HS-5 (cell line): Measurements from ENCODE around the gene DGKZ.

Experiments
- DNase-seq: peaks from one replicate; pipeline ENCODE4 v3.0.0-alpha.2; 2012; ENCODE audit warnings: low read depth

The DGKZ gene

DNA sequence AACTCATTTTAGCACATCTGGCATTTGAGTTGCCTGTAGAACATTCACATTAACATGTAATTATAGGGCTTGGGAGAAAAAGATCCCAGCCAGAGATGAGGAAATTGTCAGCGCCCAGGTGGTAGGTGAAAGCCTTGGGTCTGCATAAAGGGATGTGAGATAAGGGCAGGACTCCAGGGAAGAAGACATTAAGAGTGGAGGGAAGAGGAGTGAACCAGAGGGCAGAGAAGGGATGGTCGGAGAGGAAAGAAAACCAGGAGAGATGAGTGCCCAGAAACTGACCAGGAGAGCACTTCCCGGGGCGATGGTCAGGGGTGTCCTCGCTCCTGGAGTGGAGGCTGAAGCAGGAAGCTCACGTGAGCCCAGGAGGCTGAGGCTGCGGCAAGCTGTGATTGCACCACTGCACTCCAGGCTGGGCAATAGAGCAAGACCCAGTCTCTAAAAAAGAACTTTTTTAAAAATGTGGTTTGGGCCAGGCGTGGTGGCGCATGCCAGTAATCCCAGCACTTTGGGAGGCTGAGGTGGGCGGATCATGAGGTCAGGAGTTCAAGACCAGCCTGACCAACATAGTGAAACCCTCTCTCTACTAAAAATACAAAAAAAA, 20.3 kb upstream of the DGKZ start:
- DNase-seq = no peak

DNA sequence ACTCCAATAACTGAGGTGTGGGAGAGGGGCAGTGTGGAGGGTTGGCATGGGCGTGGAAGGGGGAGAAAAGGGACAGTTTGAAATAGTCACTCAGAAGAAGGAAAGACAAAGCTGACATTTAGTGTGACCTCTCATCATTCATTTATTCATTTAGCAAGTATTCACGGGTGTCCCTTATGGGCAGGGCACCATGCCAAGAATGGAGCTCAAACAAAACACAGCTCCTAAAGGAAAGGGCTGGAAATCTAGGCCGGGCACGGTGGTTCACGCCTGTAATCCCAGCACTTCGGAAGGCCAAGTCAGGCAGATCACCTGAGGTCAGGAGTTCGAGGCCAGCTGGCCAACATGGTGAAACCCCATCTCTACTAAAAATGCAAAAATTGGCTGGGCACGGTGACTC, 19.4 kb upstream of the DGKZ start:
- no peak for DNase-seq

DNA sequence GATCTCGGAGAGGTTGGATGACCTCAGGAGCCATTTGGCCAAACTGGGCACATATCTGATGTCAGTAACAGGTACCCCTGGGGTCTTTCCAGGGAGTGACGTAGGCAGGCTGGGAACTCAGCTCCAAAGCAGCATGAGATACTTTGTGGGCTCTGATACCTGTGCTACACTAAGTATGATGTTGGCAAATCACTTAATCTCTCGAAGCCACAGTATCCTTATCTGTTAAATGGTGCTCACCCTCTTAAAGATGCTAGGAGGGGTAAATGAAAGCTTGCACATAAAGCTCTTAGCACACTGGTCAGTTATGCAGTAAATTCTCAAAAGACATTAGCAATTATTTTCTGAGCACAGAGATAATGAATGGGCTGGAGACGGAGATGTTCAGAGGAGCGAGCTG, 17.1 kb upstream of the DGKZ start:
- DNase-seq = no peak

DNA sequence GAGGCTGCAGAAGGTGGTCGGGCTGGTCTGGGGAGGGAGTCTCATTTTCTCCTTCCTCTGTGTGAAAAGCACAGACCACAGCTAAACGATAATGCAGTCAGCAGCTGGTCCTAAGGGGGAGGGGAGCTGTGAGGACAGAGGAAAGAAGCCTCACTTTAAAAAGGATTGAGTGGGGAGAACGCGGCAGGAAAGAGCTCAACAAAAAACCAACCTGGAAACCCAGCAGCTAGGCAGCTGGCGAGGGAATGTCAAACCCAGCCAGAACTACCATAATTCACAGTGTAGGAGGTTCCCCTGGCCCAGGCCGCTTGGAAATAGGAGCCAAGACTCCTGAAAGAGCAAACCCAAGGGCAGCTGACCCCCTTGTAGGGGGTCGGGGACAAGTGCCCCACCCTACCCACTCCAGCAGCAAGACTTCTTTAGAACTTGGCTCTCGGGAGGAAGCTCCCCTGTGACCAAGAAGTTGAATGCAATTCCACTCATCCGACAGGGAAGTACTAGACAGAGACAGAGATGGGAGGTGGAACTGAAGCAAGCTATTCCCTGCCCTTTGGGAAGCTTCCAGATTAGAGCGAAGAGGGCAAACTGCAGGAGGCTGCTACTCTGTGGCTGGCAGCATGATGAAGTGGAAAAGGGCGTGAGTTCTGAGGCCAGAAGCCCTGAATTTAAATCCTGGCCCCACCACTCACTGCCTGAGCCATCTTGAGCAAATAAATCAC, 16.5 kb upstream of the DGKZ start:
- DNase-seq = no peak

DNA sequence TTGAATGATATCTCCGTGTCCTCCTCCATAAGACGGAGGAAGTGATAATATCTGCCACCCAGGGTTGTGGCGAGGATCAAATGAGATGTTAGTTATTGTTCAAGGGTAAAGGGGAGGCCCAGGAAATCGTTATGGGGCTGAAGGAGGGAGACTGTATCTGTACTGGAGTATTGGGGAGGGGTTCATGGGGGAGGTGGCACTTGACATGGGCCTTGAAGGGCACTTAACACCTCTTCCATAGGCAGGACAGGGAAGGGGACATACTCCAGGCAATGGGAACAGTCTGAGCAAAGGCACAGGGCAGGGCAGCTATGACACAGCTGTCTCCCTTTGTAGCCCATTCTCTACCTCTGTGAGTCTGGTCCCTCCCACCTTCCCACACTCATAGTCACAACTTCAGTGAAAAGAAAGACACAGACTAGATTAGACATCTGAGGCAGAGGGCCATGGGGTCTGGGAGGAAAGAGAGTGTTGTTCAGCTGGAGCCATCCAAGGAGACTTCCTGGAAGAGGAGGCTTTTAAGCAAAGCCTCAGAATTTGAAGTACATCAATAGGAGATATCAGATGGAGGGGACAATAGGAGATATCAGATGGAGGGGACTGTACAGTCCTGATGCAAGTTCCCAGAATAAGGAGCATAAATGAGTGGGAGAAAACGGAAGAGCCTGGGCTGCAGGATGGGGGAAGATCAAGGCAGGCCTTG, 15.8 kb upstream of the DGKZ start:
- DNase-seq = no peak

DNA sequence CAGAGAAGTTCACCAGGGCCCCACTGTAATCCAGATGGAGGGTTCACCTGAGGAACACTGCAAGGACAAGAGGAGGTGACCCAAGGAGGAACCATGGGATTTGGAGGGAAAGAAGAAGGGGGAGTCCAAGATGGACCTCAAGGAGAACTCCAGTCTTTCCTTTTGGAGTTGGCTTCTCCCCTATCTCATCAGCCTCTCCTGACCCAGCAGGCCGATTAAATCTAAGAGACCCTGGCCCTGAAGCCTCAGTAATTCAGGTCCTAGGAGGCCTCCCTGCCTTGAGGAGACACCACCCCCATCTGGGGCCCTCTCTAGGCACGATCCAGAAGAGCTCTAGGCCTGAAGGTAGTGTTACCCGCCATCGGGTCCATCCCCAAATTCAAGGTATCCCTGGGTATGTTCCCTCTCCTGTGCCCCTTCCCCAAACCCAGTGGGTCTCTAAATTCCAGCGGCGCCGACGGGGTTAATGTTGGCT, 15.1 kb upstream of the DGKZ start:
- DNase-seq = no peak

DNA sequence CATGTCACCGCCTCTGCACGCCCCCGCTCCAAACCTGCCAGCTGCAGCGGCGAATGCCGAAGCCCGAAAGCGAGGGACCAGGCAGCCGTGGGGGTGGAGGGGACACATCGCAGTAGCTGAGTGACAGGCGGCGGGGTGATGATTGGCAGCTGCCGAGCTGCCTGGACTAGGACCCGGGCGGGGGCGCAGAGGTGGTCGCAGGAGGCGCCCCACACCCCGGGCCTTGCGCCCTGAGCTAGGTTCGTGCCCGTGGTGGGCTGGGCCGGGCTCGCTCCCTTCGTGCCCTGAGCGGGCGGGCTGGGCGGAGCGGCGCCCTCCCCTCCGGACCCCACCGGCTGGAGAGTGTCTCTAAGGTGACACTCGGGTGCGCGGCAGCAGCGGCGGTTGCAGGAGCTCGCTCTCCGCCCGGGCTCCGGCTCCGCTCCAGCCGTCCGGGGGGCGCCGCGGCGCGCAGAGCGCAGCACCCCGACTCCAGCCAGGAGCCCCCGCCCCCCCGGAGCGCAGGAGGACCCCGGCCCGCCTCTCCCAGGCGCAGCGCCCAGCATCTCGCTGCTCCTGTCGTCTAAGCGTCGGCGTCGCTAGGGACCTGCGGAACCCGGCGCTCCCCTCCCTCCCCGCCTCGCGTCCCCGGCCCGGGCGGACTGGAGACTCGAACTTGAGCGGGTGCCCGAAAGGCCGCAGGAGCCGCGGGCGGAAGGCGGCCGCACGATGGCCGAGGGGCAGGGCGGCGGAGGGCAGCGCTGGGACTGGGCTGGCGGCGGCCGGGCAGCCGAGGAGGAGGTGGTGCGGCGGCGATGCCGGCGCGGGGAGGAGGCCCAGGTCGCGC, 14.5 kb upstream of the DGKZ start:
- DNase-seq = no peak

DNA sequence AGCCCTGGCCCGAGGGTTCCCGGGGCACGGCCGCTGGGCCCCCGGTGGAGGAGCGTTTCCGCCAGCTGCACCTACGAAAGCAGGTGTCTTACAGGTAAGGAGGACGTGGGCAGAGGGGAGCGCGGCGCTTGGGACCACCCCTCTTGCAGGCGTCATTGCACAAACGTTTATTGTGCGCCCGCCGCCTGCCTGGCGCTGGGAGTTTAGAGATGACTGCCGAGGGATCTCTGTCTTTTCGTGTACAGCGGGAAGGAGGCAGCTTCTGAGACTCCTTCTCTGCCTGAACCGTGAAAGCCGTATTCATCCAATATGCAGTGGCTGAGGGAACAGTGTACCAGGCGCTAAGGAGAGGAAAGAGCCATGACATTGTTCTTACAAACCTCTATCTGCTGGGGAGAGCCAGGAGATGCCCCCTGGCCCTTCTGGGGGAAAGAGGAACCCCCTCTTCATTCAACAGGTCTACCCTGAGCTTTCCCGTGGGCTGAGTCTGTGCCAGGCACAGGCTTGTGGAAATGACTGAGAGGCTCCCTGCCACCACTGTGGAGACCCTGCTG, 13.8 kb upstream of the DGKZ start:
- DNase-seq = no peak

DNA sequence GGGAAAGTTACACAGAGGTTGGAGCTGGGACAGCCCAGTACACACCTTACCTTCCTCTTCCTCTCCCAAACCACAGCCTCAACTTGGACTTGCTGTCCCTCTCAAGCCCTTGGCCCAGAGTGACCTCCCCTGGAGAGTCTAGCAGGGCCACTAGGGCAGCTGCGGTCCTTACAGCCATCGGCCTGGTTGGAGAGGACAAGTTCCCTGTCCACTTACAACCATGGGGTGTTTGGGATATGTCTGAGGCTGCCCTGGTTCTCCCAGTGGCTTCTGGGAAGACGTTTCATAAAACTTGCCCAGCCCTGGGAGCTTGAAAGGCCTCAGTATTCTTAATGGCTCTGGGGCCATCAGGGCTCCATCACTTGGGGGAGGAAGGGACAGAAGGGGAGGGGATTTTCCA, 13.1 kb upstream of the DGKZ start:
- no peak for DNase-seq

DNA sequence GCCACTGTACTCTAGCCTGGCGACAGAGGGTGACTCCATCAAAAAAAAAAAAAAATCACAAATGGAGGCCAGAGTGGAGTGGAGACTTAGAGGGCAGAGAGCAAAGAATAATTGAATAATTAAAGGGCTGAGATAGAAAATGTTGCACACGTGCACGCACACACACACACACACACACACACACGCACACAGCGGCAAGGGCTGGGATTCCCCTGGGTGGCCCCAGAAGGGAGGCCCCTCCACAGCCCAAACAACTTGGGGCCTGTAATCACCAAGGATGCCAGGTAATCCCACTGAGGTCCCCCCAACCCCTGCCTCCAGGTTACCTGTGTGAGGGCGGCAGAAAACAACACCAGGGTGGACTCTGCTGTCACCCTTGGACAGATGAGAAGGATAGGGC, 12.0 kb upstream of the DGKZ start:
- no peak for DNase-seq

DNA sequence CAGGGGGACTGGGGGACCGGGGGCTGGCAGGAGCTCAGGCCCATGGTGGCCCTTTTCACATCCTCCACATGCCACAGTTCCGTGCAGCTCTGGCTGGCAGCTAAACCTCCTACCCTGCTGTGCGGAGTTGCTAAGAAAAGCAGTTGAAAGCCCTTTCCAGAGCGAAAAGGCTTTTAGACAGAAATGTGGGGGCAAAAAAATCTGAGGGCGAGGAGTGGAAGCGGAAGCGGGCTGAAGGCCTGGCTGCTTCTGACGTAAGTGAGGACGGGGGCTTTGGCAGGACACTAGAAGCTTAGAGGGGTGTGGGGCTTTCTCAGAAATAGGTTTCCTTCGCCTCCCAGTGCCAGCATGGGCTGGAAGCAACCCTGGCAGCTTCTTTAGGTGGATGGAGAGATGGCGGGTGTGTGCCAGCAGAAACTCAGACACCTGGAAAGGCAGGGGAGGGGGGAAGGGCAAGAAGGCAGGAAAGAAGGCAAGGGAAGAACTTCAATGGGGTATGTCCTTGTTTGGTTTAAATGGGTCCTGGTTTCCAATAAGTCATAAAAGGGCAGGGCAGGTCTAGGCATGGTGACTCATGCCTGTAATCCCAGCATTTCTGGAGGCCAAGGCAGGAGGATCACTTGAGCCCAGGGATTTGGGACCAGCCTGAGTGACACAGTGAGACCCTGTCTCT, 11.2 kb upstream of the DGKZ start:
- DNase-seq = no peak

DNA sequence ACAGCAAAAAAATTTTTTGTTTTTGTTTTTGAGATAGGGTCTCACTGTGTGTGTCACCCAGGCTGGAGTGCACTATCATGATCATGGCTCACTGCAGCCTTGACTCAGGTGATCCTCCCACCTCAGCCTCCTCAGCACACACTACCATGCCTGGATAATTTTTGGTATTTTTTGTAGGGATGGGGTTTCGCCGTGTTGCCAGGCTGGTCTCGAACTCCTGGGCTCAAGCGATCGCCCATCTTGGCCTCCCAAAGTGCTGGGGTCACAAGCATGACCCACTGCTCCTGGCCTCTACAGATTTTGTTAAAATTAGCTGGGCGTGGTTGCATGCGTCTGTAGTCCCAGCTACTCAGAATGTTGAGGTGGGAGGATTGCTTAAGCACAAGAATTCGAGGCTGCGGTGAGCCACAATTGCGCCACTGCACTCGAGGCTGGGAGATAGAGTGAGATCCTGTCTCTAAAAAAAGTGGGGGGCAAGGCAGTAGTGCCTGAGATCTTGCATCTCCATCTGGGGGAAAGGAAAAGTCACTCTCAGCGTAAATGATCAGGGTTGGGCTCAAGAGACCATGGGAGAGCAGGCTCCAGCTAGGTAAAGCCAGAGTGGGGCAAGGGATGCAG, 10.6 kb upstream of the DGKZ start:
- no peak for DNase-seq

DNA sequence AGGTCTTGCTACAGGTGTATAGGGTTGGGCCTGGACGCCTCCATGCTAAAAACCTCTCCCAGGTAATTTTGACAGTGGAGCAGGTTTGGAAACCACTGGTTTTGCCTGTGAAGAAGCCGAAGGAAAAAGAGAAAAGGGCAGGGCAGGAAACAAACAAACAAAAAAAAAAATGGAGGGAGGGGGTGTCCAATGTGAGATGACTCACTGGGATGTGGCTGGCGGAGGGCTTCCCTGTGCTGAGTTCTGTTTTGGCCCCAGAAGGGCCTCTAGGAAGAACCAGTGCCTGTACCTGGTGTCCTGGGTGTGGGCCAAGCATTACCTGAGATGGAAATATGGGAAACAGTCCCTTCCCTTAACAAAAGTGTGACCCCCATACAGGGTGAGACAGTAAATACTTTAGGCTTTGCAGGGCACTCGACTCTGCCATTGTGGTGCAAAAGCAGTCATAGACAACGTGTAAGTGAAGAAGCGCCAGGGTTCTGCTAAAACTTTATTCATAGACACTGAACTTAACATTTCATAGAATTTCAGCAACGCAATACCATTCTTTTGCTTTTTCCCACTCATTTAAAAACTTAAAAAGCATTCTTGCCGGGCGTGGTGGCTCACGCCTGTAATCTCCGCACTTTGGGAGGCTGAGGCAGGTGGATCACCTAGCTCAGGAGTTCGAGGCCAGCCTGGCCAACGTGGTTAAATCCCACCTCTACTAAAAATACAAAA, 9.5 kb upstream of the DGKZ start:
- DNase-seq = no peak

DNA sequence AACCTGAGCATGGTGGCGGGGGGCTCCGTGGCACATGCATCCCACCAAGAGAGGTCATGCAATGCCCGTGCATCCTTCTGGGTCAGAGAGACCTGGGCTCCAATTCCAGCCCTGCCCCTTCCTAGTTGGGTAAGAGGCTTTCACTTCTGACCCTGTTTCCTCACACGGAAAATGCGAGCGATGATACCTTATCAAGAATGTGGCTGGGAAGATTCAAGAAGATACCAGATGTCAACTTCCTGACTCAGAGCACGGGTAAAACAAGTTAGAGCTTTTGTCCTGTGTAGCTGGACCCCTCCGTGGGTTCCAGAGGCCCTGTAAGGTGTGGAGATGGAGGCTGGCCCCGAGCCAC, 8.7 kb upstream of the DGKZ start:
- no peak for DNase-seq

DNA sequence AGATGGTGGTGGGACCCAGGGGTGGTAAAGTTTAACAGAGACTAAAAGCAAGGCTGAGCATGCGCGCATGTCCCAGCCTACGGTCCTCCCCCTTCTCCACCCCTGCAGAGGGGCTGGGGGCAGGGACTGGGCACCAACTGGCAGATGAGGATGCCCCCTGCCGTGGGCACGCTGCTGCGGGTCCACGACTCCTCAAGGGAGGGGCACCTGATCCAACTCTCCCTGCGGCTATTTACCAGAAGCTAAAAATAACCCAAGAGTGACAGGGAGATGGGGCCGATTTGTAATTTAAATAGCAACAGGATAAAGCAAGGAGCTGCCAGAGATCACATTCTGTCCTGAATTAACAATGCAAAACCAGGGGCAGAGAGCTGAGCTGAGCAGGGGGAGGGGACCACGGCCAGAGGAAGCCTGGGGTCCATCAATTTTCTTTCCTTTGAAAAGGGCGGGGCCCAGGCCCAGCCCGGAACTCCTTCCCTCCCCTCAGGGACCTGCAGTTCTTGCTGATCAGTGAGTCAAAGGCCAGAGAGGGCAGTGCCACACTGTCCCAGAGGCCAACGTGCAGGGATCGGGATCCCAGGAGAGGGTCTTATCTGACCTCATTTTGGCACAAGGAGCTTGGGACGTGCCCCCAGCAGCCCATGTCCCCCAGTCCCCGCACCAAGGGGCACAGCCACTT, 8.1 kb upstream of the DGKZ start:
- DNase-seq = no peak

DNA sequence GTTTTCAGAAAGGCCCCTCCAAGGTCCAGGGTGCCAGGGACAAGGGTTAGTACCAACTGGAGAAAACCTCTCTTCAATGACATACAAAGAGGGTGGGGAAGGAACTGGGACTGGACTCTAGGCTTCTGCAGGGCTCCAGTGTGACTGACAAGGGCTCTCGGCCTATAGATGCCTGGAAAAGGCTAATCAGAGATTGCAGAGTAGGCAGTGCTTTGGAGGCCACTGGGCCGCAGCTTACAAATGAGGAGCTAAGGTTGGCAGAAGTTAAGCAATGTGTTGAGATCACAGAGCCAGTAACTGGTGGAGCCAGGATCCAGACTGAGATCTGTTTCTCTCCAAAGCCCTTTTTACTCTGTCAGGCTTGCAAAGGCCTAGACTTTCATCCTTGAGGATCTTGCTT, 7.4 kb upstream of the DGKZ start:
- DNase-seq = no peak

DNA sequence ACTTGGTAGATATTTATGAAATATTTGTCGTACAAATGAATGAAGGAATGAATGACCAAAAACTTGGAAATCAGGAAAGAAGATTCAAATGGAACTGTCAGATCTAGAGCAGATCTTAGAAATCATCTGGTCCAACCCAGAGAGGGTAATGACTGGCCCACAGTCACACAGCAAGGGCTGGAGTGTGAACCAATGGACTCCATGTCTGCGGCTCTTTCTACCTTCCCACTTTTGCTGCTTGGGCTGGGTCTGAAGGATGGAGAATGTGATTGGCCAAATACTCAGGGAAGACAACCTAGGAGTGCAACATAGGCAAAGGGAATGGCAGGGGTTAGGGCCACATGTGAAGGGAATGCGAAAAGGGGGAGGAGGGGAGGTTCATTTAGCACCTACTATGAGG, 5.8 kb upstream of the DGKZ start:
- DNase-seq = no peak

DNA sequence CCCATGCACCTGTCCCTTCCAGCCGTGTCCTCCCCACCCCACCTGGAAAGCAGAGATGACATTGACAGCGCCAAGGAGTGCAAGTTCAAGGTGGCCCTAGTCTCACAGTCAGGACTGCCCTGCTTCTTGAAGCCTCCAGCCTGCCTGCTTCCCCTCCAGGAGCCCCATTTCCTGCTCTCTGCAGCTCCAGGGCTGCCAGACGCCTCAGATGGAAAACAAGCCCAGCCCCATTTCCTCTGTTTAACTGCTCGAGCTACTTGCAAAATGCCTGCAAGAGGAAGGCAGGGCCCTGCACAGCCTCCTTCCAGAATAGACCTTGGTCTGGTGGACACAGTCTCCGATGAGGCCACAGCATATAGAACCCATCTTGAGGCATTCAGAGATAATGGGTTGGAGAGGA, 5.0 kb upstream of the DGKZ start:
- DNase-seq = no peak

DNA sequence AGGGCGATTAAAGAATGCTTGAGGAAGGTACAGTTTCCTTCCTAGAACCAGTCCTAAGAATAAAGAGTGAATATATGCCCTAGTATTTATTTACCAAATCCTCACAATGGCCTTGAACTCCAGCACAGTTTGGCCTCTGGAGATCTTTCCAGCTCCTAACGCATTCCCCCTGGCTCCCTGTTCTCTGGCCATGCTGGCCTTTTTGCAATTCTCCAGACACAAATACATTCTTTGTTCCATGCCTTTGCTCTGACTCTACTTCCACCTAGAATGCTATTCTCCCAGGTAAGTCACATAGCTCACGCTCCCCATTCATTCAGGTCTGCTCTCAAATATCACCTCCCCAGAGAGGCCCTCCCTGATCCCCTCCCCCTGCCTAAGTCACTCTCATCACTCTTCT, 3.7 kb upstream of the DGKZ start:
- no peak for DNase-seq

DNA sequence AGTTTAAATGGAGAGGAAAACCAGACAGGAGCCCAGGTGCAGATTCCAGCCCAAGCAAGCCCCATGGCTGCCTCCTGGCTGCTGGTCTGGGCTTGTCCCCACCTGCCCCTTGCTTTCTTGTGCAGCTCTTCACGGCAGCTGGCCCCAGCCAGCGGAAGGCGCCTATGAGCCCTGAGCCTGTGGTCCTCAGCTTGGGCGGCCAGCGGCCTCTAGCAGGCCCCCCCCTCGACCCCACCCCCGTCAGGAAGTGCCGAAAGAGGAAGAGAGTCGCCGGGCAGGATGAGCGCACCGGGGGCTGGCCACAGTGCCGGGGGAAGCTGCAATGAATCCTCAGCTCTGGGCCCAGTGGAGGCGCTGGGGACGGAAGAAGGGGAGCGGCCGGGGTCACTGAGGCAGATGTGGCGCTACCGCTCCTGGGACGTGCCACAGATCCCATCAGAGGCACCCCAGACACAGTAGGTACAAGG, 2.1 kb upstream of the DGKZ start:
- no peak for DNase-seq
